CD1c-positive myeloid dendritic cell (primary cell): ENCODE results near the gene SLC1A3.
A peak's percentile ranks its signal among the peaks of the same experiment; 100 is the strongest.

ENCODE experiments used
- DNase-seq: peaks from one replicate; pipeline ENCODE4 v3.0.0-alpha.2; 2016; ENCODE audit errors: extremely low spot score

Gene SLC1A3

DNA sequence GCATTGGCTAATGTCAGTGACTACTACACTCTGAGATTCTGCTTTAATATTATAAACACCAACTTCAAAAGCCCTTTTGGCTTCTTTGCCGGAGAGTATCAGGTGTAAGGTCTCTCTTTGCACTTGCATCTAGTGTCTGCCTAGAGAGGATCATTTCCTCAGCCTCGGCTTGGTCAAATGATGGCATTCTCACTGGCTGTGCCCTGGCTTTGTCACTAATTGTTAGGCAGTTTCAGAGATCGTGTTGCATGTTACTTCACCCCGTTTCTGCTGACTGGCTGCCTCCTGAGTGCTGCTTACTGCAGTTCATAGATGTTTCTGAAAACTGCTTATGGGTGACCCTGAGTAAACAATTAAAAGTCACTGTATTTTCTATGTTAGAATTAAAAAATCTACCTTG lies 48.8 kb downstream of the SLC1A3 start:
- peak; percentile 67 for DNase-seq

DNA sequence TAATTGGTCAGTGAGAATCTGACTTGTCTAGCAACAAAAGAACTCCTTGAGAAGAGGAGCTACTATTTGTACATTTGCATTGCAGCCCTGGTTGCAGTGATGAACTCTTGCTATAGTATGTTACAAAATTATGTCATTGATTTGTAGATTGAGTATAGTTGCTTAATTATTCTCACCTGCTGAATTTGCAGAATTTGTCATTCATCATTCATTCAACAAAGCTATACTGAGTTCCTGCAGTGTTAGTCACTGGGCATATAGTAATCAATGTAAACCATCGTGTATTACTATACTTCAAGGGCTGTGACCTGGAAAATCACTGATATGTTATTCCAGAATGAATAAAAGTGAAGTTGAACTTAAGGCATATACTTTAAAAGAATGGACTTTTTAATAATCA lies 50.1 kb downstream of the SLC1A3 start:
- DNase-seq, result no peak

DNA sequence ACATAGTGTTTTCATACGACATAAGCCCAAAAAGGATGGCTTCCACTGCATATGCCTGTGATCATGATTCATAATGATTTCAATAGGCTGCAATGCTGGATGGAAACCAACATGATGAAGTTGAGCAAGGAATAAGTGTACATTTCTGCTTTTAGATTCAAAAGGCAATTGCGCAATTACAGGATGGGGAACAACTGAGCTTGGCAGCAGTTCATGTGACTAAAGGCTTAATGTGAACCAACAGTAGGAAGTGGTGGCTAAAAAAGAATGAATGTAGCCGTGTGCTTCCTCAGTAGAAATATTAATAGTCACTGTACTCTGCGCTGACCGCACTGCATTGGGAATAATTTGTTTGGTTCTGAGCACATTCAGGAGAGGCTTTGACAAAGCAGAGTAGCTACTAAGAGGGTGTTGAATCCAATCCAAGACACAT lies 51.2 kb downstream of the SLC1A3 start:
- DNase-seq, result peak; percentile 98

- DNase-seq, result no peak
These were observed 51.8 kb downstream of the SLC1A3 start for GRCh38 chr5:36658038-36658756.

- DNase-seq, result no peak
These were observed 53.0 kb downstream of the SLC1A3 start for GRCh38 chr5:36659411-36659810.

DNA sequence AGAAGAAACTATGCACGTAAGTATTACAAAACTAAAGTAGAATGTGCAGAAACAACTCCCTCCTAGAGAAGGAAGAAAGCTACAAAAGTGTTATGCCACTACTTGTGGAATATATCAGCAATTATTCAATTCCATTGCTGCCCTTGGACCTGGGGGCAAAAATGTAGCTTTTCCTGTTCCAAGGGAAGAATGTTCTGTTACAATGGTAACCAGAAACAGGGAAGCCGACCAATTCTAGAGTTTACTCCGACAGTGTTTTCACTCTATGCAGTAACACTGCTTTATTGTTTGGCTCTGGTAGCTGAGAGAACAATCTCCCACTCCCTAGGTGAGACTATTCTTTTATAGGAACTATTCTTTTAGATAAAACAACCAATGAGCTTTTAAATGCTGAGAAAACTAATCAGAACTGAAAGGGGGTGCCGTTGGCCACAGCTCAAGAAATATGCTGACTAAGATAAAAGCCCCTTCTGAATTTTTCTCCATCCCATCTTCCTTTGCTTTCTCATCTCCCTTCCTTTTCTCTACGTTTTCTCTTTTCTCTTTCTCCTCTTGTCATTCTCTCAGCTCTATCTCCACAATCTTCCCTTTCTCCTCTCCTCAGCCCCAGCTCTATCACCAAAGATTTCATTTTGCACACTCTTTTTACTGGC lies 54.1 kb downstream of the SLC1A3 start:
- DNase-seq, result no peak

- no peak for DNase-seq
These were observed 55.2 kb downstream of the SLC1A3 start for GRCh38 chr5:36661456-36662220.

DNA sequence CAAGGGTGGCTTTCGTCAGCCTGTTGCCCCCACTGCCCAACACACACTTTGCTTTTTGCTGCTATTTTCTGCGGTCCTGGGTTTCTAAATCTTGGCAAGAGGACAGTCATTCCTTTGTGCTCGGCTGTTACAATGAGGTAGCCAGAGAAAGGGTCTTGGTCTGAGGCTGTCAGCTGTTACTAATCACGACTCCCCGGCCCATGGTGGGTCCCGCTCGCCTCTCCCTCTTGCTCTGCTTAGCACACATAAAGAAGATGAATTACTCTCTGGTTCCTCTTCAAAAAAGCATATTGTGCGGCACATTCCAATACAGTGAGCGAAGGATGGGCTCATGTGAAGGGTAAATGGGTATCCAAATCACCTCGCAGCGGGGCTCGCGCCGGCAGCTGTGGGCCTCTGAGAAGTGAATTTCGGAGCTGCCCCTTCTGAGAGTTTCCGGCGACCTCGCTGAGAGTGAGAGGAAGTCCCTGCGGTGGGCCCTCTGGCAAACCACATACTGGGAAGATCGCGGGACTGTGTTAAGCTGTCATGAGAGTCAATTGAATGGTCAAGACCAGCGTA lies 56.0 kb downstream of the SLC1A3 start:
- DNase-seq, result no peak

DNA sequence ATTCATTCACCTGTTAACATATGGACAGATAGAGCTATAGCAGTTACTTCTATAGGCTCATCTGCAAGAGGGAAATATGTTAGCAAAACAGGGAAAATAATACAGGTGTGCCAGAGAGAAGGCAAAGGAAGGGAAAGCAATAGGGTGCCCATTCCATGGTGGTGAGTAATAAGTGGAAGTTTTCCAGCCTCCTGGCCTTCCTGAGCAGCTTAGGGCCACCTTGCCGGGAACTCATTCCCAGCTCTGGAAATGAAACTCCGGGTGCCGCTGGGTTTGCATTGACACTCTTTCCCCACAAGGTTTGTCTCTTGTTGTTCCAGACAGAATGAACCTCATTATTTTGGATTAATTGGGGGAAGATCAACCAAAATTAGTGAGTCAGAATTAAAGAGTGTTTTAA lies 58.4 kb downstream of the SLC1A3 start:
- no peak for DNase-seq

DNA sequence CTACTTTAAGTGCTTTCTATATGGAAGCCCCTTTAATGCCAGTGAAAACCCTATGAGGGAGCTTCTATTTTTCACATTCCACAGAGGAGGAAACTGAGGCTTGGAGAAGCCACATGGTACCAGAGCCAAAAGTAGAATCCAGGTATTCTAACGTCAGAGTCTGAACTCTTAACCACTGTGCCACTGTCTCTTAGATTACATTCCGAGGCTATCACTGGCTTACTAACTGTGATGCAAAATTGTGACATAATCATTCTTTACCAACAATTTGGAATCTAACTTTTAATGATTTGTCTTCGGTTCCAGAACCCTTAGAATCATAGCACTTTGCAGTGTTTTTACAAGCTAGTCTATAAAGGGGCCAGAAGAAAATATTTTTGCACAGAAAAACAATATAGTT lies 59.2 kb downstream of the SLC1A3 start:
- no peak for DNase-seq

DNA sequence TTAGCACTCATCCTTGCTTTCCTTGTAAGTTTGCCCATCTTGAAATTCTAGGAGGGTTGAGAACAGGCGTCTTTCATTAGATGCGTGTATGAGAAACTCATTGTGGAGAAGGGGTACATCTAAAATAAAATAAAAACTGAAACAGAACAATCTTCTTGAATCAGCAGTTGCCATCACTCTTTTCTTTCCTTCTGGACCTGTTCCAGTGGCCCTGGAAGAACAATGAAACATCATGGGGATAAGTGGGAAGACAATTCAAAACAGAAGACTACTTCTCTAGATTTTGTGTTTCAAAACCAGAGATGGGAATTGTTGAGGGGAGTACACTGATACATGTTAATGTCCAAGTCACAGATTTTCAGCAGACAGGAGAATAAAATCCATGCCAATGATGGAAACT lies 59.9 kb downstream of the SLC1A3 start:
- no peak for DNase-seq

DNA sequence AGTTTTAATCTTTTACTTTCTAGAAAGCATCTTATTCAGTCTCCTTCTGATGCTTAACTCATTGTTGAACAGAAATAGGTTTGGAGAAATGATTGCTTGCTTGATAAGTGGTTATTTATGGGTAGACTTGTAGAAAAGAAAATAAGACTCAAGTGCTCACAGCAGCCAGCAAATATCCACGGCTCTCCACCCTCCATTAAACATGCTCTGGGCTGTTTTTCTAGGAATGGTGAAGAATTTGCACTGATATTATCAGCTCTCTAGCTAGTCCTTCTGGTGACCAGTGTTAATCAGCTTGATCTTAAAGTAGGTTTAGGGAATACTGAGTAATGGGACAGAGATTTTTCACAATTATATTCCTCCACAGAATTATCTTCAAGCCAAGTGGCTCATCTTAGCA lies 60.6 kb downstream of the SLC1A3 start:
- no peak for DNase-seq

DNA sequence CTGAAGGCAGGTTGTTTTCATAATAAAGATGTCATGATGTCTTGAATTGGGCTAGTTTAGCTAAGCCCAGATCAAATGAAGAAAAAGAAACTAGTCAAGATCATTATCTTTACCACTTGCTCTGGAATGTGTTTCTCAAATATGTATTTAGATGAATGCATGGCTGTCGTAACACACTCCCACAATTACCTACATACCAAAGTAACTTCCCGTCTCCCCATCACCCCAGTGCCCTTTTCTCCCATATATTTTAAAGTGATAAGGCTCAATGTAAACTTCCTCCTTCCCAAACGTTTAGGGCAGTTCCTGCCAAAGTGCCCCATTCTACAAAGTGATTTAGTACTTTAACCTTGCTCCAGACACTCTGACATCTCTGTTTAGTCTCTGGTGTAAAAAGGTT lies 61.4 kb downstream of the SLC1A3 start:
- no peak for DNase-seq

- no peak for DNase-seq
These were observed 62.7 kb downstream of the SLC1A3 start for GRCh38 chr5:36669015-36669651.

GRCh38 chr5:36670548-36670947 lies 64.1 kb downstream of the SLC1A3 start:
- no peak for DNase-seq

GRCh38 chr5:36675282-36675681 lies 68.9 kb downstream of the SLC1A3 start:
- DNase-seq, result no peak

- no peak for DNase-seq
These were observed 73.0 kb downstream of the SLC1A3 start for GRCh38 chr5:36679221-36679989.

DNA sequence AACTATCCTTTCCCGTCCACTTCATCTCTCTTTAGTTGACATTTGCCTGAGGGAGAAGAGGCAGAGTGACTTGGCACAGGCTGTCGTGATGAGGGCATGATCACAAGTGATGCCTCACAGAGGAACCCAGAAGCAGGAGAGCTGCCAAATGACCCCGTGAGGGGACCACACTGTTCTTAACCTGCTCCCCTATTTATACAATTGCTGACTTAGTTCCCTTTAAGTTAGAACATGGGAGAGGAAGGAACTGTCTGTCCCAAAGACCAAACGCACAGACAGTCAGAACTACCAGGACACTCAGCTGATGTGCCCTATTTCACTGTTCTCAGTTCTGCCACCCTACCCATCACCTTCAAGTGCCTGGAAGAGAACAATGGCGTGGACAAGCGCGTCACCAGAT lies 73.7 kb downstream of the SLC1A3 start:
- DNase-seq, result peak; percentile 48

GRCh38 chr5:36681711-36682110 lies 75.3 kb downstream of the SLC1A3 start:
- no peak for DNase-seq

- no peak for DNase-seq
These were observed 76.1 kb downstream of the SLC1A3 start for GRCh38 chr5:36682499-36682898.

DNA sequence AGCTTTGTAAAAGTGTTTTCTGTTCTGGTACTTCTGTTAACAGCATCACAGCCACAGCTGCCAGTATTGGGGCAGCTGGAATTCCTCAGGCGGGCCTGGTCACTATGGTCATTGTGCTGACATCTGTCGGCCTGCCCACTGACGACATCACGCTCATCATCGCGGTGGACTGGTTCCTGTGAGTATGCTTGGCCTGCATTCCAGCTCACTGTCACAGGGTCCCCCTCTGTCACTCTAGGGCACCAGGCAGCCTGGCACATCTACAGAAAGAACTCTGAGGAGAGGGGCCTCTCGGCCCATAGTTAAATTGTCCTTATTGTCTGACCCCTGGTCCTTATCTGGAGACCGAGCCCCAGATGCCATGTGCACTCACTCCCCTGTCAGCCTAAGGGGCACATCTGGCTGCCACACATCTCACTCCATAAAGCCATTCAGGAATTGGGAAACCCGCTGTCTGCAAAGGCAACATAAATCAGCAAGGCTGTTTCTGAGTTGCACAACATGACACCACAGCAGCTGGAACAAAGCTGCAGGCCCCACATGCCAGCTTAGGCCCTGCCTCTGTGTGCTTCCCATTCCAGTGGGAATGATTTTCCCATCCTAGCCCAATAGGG lies 77.5 kb downstream of the SLC1A3 start:
- DNase-seq, result no peak
